Neural cell (in vitro differentiated cells): Measurements from ENCODE around the gene TBC1D24.

ENCODE experiments used
- CTCF ChIP-seq: fragments of 450-650 bp; IDR thresholded peaks from 2 replicates; pipeline ENCODE4 v1.5.1; 2014; ENCODE audit warnings: antibody characterized with exemption, mild to moderate bottlenecking, moderate library complexity; ENCODE audit not compliant: poor library complexity, severe bottlenecking
- EZH2 ChIP-seq: fragments of 200-600, 300-800 bp; shearing (Covaris generic), sonication (generic); IDR thresholded peaks from 2 replicates; pipeline ENCODE4 v1.6.1; 2014; ENCODE audit warnings: antibody characterized with exemption, low read length, borderline replicate concordance, mild to moderate bottlenecking; ENCODE audit not compliant: insufficient read depth, poor library complexity, severe bottlenecking
- POLR2AphosphoS5 ChIP-seq: IDR thresholded peaks from 2 replicates; pipeline ENCODE4 v1.6.1; 2012
- TAF1 ChIP-seq: IDR thresholded peaks from 2 replicates; pipeline ENCODE4 v1.6.1; 2012; ENCODE audit warnings: low read depth

GRCh38 chr16:2476345-2476720 lies 1.4 kb downstream of the TBC1D24 start:
- TF ChIP-seq TAF1 = no peak
- no peak for TF ChIP-seq CTCF
- TF ChIP-seq EZH2 = no peak
- no peak for TF ChIP-seq POLR2AphosphoS5
